ENCODE results near the gene HS6ST1.

The HS6ST1 gene

DNA sequence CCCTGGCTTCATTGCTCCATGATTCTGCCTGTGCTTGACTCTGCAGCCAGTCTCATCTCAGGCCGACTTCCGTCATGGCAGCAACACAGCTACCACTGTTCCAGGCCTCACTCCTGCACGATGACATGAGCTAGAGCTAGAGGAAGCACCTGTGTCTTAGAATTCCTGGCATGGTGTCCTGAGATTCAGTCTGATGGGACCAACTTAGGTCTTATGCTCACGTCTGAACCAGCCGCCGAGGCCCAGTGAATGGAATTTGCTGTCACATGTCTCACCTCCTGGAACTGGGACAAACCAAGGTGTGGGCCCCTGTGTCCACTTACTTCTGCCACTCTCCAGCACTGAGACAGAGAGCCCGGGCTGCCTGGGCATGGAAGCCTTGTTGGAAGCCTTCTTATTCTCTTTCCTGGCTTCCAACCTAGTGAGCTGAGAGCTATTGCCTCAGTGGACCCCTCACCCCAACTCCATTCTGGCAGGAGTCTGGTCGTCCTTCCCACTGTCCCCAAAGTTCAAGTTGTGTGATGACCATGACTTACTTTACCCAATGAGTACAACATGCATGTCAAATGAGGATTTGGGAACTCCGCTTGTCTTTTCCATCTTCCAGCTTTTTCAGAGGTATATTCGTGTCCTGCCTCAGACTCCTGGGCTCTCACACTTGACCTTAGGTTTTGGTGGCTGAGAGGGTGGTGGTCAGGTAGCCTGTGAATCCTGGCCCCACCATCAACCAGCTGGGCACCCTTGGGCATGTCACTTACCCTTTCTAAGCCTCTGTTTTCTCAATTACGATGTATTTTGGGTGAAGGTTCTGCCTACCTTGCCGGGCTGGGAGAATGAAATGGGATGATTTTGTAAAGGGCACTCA, 39.1 kb upstream of the HS6ST1 start:
- Mint-ChIP-seq H3K4me1 (ENCODE audit: low read depth) (no peaks in the 10 kb centered on the region), H3K36me3 (ENCODE audit: low read depth) (no peaks in the 10 kb centered on the region), H3K27me3 (no peaks in the 10 kb centered on the region), H3K27ac (no peak overlapping the region), H3K4me3 (no peak overlapping the region), H3K9me3 (no peaks in the 10 kb centered on the region)

DNA sequence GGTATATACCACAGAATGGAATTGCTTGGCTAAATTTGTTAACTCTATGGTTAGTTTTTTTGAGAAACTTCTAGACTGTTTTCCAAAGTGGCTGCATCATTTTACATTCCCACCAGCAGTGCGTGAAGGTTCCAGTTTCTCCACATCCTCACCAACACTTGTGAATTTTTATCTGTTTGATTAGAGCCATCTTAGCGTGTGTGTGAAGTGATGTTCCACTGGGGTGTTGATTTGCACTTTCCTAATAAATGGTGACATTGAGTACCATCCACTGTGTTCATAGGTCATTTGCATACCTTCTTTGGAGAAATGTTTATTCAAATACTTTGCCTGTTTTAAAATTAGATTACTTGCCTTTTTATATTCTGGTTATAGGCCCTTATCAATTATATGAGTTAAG, 37.5 kb upstream of the HS6ST1 start:
- H3K36me3 Mint-ChIP-seq (ENCODE audit: low read depth): no peaks in the 10 kb centered on the region
- no peak overlapping the region for H3K4me3 Mint-ChIP-seq
- no peak overlapping the region for H3K27ac Mint-ChIP-seq
- H3K4me1 Mint-ChIP-seq (ENCODE audit: low read depth): no peaks in the 10 kb centered on the region
- peaks cover 6% of the 10 kb centered on the region for H3K9me3 Mint-ChIP-seq
- H3K27me3 Mint-ChIP-seq: no peaks in the 10 kb centered on the region

DNA sequence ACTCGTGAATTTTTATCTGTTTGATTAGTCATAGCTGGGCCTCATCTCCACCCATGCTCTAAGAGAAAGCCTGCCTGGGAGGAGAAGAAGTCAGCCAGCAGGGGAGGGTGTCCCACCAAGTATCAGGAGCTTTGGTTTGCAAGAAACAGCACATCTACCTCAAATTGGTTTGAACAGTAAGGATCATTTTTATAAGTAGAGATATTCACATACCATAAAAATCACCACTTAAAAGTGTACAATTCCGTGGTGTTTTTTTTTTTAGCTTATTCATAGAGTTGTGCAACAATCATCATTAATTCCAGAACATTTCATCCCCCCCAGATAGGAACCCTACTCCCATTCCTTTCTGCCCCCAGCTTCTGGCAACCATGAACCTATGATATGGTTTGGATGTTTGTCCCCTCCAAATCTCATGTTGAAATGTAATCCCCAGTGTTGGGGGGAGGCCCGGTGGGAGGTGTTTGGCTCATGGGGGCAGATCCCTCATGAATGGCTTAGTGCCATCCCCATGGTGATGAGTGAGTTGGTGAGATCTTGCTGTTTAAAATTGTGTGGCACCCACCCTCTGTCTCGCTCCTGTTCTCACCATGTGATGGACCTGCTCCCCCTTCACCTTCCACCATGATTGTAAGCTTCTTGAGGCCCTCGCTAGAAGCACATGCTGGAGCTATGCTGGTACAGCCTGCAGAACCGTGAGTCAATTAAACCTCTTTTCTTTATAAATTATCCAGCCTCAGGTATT, 36.2 kb upstream of the HS6ST1 start:
- H3K9me3 Mint-ChIP-seq: peaks cover 9% of the 10 kb centered on the region
- no peak overlapping the region for H3K4me3 Mint-ChIP-seq
- no peaks in the 10 kb centered on the region for H3K4me1 Mint-ChIP-seq (ENCODE audit: low read depth)
- H3K27ac Mint-ChIP-seq: no peak overlapping the region
- no peaks in the 10 kb centered on the region for H3K36me3 Mint-ChIP-seq (ENCODE audit: low read depth)
- H3K27me3 Mint-ChIP-seq: no peaks in the 10 kb centered on the region

DNA sequence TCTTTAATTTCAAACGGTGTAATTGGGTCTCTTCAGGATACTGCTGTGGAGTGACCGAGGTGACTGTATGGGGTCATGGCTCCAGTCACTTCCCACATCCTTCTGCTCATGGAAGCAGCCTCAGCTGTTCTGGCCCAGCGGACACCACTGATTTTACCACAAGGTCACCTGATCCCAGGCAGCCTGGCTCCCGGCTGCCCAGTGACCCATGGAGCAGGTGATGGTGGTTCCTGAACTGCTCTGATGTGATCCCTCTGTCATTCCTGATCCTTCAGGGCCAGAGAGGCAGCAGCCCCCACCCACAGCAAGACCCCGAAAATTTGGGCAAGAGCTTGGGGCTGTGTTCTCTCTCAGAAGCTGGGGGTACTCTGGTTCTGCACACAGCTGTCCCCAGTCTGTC, 35.5 kb upstream of the HS6ST1 start:
- H3K27ac Mint-ChIP-seq: no peak overlapping the region
- no peaks in the 10 kb centered on the region for H3K4me1 Mint-ChIP-seq (ENCODE audit: low read depth)

DNA sequence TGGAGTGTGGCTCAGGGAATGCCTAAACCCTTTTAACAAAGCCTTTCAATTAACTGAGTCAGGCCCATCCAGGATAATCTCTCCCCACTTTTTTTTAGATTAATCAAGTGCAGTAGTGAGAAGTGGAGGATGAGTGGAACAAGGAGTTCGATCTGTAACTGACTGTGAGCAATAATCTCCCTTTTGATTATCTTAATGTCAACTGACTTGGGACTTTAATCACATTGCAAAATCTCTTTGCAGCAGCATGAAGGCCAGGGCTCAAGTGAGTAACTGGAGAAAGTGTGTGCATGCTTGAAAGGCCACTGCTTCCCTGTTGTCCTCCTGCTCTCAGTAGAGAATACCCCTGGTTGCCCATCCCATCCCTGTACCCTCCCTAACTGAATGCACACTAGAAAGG, 32.1 kb upstream of the HS6ST1 start:
- H3K27me3 Mint-ChIP-seq: no peaks in the 10 kb centered on the region
- H3K4me3 Mint-ChIP-seq: no peak overlapping the region
- no peaks in the 10 kb centered on the region for H3K36me3 Mint-ChIP-seq (ENCODE audit: low read depth)
- peaks cover 9% of the 10 kb centered on the region for H3K9me3 Mint-ChIP-seq
- no peak overlapping the region for H3K27ac Mint-ChIP-seq
- H3K4me1 Mint-ChIP-seq (ENCODE audit: low read depth): no peaks in the 10 kb centered on the region

More for the DNA sequence above, 35.5 kb upstream of the HS6ST1 start:
- H3K9me3 Mint-ChIP-seq: peaks cover 9% of the 10 kb centered on the region
- H3K27me3 Mint-ChIP-seq: no peaks in the 10 kb centered on the region
- no peak overlapping the region for H3K4me3 Mint-ChIP-seq
- no peaks in the 10 kb centered on the region for H3K36me3 Mint-ChIP-seq (ENCODE audit: low read depth)

DNA sequence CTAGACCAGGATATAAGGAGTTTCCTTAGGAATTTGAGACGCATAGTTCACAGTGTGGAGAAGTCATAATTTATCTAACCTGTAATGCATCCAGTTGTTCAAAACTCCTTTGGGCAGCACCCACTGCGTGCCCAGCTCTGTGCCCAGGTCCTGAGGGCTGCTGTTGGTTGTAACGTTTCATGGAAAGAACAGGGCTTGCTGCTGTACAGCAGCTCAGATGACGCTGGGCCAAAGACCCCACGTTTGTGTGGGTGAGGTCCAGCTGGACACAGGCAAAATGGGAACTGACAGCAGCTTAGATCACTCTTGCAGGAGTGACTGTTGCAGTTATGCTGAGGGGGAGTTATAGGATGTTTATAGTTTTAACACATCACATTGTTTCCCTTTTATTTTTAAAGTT, 30.0 kb upstream of the HS6ST1 start:
- Mint-ChIP-seq H3K27me3 (no peaks in the 10 kb centered on the region), H3K36me3 (ENCODE audit: low read depth) (no peaks in the 10 kb centered on the region), H3K4me3 (no peak overlapping the region), H3K27ac (no peak overlapping the region), H3K9me3 (peaks cover 13% of the 10 kb centered on the region), H3K4me1 (ENCODE audit: low read depth) (no peaks in the 10 kb centered on the region)

DNA sequence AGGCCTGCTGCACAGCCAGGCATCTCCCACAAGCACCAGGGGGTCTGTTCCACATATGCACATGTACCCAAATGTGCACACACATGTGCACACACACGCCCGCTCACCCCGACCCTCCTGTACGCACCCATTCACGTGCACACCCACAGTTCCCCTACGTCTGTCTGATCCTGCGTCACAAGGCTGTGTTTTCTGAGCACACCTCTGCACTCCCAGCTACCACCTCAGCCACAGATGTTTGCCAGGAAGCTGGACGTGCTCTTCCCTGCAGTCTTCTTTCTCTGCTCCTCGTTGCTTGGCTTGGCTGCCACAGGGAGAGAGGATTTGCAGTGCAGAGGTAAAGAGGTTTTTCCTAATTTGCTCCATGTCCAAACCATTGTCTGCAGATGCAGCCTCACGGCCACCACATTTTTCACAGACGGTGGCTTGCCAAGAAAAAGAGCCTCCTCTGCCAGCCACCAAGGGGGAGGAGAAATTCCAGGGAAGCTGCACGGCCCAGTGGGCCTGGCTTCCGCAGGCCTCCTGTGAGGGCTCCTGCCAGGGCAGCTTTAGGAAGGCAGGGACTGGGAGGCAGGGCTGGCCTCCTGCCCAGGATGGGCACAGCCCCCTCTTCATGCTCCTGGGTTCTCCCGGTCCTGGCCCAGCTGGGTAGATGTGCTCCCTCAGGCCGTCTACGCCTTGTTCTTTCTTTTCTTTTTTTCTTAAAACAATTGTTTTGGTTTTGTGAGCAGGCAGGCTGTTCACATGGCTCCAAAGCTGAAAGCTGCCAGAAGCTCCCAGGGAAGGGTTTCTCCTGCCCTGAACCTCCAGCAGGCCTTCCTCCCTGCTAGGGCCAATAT, 29.3 kb upstream of the HS6ST1 start:
- no peak overlapping the region for H3K4me3 Mint-ChIP-seq
- H3K27ac Mint-ChIP-seq: no peak overlapping the region
- no peaks in the 10 kb centered on the region for H3K27me3 Mint-ChIP-seq
- no peaks in the 10 kb centered on the region for H3K36me3 Mint-ChIP-seq (ENCODE audit: low read depth)
- H3K4me1 Mint-ChIP-seq (ENCODE audit: low read depth): no peaks in the 10 kb centered on the region
- H3K9me3 Mint-ChIP-seq: peaks cover 15% of the 10 kb centered on the region

DNA sequence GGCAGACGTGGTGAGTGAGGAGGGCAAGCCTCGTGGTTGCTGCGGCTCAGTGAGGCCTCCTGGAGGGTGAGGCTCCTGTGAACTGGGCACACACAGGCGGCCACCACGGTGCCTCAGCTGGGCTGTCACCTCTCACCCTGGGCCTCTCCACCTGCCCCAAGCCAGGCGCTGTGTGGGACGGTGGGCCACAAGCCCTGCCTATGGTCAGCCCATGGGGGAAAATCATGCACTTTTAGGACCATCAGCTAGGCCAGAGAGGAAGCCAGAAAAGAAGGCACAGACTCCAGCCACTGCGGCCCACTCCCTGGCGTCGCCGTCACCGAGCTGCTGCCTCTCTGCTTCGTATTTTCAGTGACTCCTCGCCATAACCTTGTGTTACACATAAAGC, 28.5 kb upstream of the HS6ST1 start:
- peaks cover 15% of the 10 kb centered on the region for H3K9me3 Mint-ChIP-seq
- no peaks in the 10 kb centered on the region for H3K27me3 Mint-ChIP-seq
- no peaks in the 10 kb centered on the region for H3K36me3 Mint-ChIP-seq (ENCODE audit: low read depth)
- H3K4me3 Mint-ChIP-seq: no peak overlapping the region
- no peaks in the 10 kb centered on the region for H3K4me1 Mint-ChIP-seq (ENCODE audit: low read depth)
- H3K27ac Mint-ChIP-seq: no peak overlapping the region

DNA sequence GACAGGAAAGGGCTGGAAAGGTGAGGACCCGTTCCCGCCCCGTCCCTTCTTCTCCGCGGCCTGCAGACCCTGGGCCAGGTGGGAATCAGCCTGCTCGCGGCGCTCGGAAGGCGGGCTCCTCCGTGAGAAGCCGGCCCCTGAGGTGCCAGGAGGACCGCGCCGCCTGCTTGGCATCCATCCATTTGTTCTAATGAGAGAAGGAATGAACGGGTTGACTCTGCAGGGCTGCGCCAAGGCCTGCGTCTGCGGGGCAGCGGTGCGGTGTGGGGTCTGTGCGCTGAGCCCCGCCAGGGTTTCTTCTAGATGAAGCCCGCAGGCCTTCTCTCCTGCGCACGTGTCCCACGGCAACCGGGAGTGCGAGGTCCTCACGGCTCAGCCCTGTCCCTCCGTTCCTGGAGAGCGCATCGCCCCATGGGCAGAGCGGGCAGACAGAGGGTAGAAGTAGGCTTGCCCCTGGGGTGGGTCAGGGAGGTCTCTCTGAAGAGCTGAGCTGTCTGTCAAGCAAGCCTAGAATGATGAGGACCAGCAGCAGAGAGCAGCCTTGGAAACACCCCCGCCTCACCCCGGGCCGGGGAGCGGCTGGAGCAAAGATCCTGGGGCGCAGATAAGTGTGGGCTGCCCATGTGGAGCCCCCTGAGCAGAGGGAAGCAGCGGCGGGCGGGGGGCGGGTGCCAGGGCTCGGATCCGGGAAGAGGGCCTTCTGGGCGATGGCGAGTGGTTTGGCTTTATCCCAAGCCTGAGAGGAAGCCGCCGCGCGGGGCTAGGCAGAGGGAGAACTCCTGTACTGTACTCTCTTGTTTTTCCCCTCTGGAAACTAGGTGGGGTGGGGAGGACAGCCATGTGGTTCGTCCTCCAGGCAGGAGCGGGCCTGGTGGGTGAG, 27.9 kb upstream of the HS6ST1 start:
- no peaks in the 10 kb centered on the region for H3K36me3 Mint-ChIP-seq (ENCODE audit: low read depth)
- H3K27ac Mint-ChIP-seq: no peak overlapping the region
- H3K4me1 Mint-ChIP-seq (ENCODE audit: low read depth): no peaks in the 10 kb centered on the region
- H3K9me3 Mint-ChIP-seq: peaks cover 13% of the 10 kb centered on the region
- no peak overlapping the region for H3K4me3 Mint-ChIP-seq
- H3K27me3 Mint-ChIP-seq: no peaks in the 10 kb centered on the region

DNA sequence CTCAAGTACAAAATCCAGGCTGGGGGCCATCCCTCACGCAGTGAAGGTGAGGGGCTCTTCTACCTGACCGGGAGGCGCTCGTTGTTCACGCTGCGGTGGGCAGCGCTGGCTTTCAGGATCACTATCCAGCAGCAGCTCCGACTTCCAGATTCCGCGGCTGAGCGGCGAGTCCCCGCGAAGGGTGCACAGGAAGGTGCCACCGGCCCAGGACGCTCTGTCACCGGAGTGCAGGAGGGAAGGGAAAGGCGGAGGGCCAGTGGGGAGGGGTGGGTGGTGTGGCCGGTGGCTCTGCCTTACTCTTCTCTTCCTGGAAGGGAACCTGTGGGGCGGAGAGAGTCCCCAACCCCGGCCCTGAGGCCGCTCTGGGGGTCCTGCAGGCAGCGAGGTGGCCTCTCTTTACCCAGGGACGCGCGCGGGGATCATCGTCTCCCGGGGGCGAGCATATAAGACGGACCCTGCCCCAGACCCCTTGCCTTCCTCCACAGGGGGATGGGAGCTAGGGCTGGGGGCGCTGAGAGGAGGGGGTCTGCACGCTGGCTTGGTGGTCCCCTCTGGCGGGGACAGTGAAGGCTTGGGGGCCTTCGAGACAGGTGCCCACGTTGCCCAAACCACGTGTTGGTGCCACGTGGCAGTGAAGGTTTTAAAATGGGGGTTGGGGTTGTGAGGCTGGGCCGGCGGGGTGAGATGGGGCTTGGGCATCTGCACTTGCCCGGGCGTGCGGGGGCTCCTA, 26.9 kb upstream of the HS6ST1 start:
- no peak overlapping the region for H3K27ac Mint-ChIP-seq
- peaks cover 15% of the 10 kb centered on the region for H3K9me3 Mint-ChIP-seq
- H3K27me3 Mint-ChIP-seq: no peaks in the 10 kb centered on the region
- H3K4me3 Mint-ChIP-seq: no peak overlapping the region
- H3K4me1 Mint-ChIP-seq (ENCODE audit: low read depth): no peaks in the 10 kb centered on the region
- no peaks in the 10 kb centered on the region for H3K36me3 Mint-ChIP-seq (ENCODE audit: low read depth)

DNA sequence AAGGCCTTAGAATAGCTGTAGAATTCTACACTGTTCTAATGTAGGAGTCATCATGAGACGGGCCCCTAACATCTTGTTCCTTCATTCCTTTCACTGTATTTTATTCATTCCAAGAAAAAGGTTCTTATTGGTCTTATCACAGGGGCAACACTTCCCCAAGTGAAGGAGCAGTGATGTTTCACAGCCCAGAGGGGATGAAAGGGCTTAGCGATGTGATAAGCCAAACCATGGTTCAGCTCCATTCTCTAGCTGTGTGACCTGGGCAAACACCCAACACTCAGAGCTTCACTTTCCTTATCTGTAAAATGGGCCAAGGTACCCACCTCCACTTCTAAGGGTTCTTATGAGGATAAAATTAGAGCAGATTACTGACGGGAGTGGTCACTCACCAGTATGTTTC, 25.4 kb upstream of the HS6ST1 start:
- Mint-ChIP-seq H3K4me1 (ENCODE audit: low read depth) (no peaks in the 10 kb centered on the region), H3K9me3 (peaks cover 12% of the 10 kb centered on the region), H3K36me3 (ENCODE audit: low read depth) (no peaks in the 10 kb centered on the region)

DNA sequence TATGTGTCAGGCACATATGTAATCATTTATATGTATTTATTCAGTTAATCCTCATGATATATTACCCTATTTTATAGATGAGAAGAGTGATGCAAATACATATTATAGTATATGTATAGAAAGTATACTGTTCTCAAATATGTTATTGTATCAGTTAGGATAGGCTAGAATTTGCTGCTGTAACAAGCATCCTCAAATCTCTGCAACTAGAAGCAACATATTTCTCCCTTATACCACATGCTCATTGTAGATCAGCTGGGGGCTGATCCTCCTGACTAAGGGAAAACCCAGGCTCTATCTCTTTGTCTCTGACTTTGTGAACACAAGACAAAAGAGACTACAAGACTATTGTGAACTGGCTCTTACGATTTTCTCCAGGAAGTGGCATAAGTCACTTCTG, 24.8 kb upstream of the HS6ST1 start:
- H3K27me3 Mint-ChIP-seq: no peaks in the 10 kb centered on the region
- H3K27ac Mint-ChIP-seq: no peak overlapping the region
- no peaks in the 10 kb centered on the region for H3K36me3 Mint-ChIP-seq (ENCODE audit: low read depth)
- no peak overlapping the region for H3K4me3 Mint-ChIP-seq
- no peaks in the 10 kb centered on the region for H3K4me1 Mint-ChIP-seq (ENCODE audit: low read depth)
- H3K9me3 Mint-ChIP-seq: peaks cover 12% of the 10 kb centered on the region

More for the DNA sequence above, 25.4 kb upstream of the HS6ST1 start:
- Mint-ChIP-seq H3K4me3 (no peak overlapping the region), H3K27me3 (no peaks in the 10 kb centered on the region), H3K27ac (no peak overlapping the region)

DNA sequence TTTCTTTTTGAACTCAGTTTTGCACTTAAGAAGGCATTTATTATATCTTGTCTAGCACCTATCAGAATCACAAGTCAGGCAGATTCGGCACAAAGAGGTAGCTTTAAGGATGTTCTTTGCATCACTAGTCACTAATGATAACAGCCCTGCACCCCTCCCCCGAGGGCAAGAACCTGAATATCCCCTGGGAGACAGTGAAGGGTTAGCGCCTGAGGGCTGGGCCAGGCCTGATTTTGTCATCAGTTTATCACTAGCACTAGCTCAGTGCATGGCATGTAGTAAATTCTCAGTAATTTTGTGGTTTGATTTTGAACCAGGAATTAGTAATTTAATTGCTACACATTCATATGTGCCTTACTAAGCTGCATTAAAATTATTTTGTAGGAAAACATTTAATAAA, 23.9 kb upstream of the HS6ST1 start:
- Mint-ChIP-seq H3K4me3 (no peak overlapping the region), H3K9me3 (peaks cover 12% of the 10 kb centered on the region), H3K27ac (no peak overlapping the region), H3K36me3 (ENCODE audit: low read depth) (no peaks in the 10 kb centered on the region), H3K4me1 (ENCODE audit: low read depth) (no peaks in the 10 kb centered on the region), H3K27me3 (no peaks in the 10 kb centered on the region)

DNA sequence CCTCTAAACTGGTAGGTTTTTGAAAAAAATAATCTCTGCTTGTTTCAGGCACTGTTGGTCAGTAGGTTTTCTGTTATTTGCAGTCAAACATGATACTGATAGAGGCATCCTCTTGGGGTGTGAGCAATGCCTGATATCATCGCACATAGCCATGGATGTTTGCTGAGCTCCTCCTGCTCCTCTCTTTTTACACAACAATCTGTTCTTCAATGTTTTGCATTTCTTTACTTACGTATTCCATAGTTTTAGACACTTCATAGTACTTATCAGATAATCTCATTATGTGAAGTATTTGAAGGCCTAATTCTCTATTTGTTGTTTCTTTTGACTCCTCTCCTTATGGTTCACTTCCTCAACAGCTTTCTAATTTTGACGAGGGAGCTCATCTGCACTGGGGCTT, 23.0 kb upstream of the HS6ST1 start:
- H3K27me3 Mint-ChIP-seq: peaks cover 5% of the 10 kb centered on the region
- no peak overlapping the region for H3K27ac Mint-ChIP-seq

More for the DNA sequence above, 23.0 kb upstream of the HS6ST1 start:
- no peak overlapping the region for H3K4me3 Mint-ChIP-seq
- H3K4me1 Mint-ChIP-seq (ENCODE audit: low read depth): no peaks in the 10 kb centered on the region
- H3K9me3 Mint-ChIP-seq: peaks cover 12% of the 10 kb centered on the region
- H3K36me3 Mint-ChIP-seq (ENCODE audit: low read depth): no peaks in the 10 kb centered on the region
